ENCODE results near the gene TDRD12. TPM values are rescaled to one million over a fixed set of nuclear protein-coding genes. Genes with fewer than 3 reads are reported as not detected.
A peak's percentile ranks its signal among the peaks of the same experiment; 100 is the strongest.

The TDRD12 gene
- total RNA-seq, 1 experiment from 2014 or later: 1.3 TPM

DNA sequence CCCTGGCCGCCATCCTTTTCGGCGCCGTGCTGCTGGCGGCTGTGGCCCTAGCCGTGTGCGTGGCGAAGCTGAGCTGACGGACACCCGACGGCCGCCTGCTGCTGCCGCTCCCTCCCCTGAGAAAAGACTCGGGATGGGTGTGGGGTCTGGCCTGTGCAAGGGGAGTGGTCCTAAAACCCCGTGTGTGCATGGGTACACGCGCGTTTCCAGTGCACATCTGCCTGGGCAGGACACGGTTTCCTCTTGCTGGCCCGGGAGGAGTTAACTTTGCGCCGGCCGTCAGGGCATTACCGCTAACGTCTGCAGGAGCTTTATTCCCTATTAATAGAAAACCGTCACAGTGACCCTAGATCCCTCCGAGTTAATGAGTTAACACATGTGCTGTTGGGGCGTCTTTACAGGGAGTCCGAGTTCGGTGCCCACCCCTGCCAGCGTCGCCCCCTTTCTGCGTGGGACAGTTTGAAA is 42.6 kb upstream of the TDRD12 start:
- no peak overlapping the region for H3K27ac ChIP-seq (ENCODE audit: insufficient read length, low read depth, low read length)
- DNase-seq: no peak
- no peak overlapping the region for H3K23ac ChIP-seq (ENCODE audit: insufficient read length, low read depth, low read length)
- TF ChIP-seq, protein P1, sequence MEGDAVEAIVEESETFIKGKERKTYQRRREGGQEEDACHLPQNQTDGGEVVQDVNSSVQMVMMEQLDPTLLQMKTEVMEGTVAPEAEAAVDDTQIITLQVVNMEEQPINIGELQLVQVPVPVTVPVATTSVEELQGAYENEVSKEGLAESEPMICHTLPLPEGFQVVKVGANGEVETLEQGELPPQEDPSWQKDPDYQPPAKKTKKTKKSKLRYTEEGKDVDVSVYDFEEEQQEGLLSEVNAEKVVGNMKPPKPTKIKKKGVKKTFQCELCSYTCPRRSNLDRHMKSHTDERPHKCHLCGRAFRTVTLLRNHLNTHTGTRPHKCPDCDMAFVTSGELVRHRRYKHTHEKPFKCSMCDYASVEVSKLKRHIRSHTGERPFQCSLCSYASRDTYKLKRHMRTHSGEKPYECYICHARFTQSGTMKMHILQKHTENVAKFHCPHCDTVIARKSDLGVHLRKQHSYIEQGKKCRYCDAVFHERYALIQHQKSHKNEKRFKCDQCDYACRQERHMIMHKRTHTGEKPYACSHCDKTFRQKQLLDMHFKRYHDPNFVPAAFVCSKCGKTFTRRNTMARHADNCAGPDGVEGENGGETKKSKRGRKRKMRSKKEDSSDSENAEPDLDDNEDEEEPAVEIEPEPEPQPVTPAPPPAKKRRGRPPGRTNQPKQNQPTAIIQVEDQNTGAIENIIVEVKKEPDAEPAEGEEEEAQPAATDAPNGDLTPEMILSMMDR (conservative IDR thresholded peaks at IDR 0.05): no peak
- H3K56ac ChIP-seq (ENCODE audit: insufficient read length, low read depth, low read length): no peak overlapping the region
- no peaks in the 10 kb centered on the region for H4K20me1 ChIP-seq (ENCODE audit: control insufficient read depth, insufficient read depth, insufficient read length)
- peaks cover 9% of the 10 kb centered on the region for H3K23me2 ChIP-seq (ENCODE audit: insufficient read length, low read depth, low read length, poor library complexity, severe bottlenecking)
- H3K79me1 ChIP-seq (ENCODE audit: insufficient read depth, low read depth, low read length, poor library complexity, severe bottlenecking): peaks cover 10% of the 10 kb centered on the region
- no peak overlapping the region for H2AFZ ChIP-seq (ENCODE audit: low read length)
- H3K27me3 ChIP-seq (ENCODE audit: insufficient read depth, low read length): peaks cover 18% of the 10 kb centered on the region; the same call in 1 of the 2 replicates
- H2BK120ac ChIP-seq (ENCODE audit: low read depth, low read length, poor library complexity, severe bottlenecking): no peak overlapping the region
- no peak overlapping the region for H3T11ph ChIP-seq (ENCODE audit: low read length)
- Mint-ChIP-seq H3K4me1 (peaks cover 19 to 24% of the 10 kb centered on the region in 2 experiments), H3K27ac (no peak overlapping the region; a peak in 1 of 7 replicates), H3K9me3 (peaks cover 0 to 1% of the 10 kb centered on the region in 2 experiments; a peak in 3 of 5 replicates), H3K36me3 (ENCODE audit: insufficient read depth in 1 of 3, low read depth in 3 of 3) (peaks cover 0 to 2% (median 0%) of the 10 kb centered on the region in 3 experiments; a peak in 2 of 7 replicates), H3K27me3 (ENCODE audit: low read depth) (peaks cover 49% of the 10 kb centered on the region), H3K4me3 (peak overlapping the region; percentile 34 to 74)
- H3K4me2 ChIP-seq (ENCODE audit: insufficient read depth, insufficient read length, low read length): peak overlapping the region; percentile 35
- no peak overlapping the region for H2BK5ac ChIP-seq (ENCODE audit: insufficient read length, low read length)
- no peak overlapping the region for H3K9ac ChIP-seq (ENCODE audit: extremely low read depth, insufficient read length, low read length)
- no peaks in the 10 kb centered on the region for H3K4me1 ChIP-seq (ENCODE audit: insufficient read depth, low read length)
- no peak overlapping the region for H2AK5ac ChIP-seq (ENCODE audit: insufficient read length, low read length)
- no peak overlapping the region for H3K14ac ChIP-seq (ENCODE audit: insufficient read depth, low read length)
- H2BK20ac ChIP-seq (ENCODE audit: low read depth, low read length, poor library complexity, severe bottlenecking): no peak overlapping the region
- no peak overlapping the region for H3K18ac ChIP-seq (ENCODE audit: insufficient read length, low read depth, low read length)
- H3K4ac ChIP-seq (ENCODE audit: low read depth, low read length): no peak overlapping the region
- H3K9me3 ChIP-seq (ENCODE audit: control insufficient read depth, low read depth, low read length): no peaks in the 10 kb centered on the region
- peaks cover 13% of the 10 kb centered on the region; the same call in 1 of the 2 replicates for H3K79me2 ChIP-seq (ENCODE audit: insufficient read depth, low read length)
- H2BK12ac ChIP-seq (ENCODE audit: insufficient read length, low read depth, low read length): no peak overlapping the region
- no peak overlapping the region for H4K91ac ChIP-seq (ENCODE audit: insufficient read length, low read depth, low read length)
- H2BK15ac ChIP-seq (ENCODE audit: low read depth, low read length): no peak overlapping the region
- no peak overlapping the region for H4K5ac ChIP-seq (ENCODE audit: insufficient read length, low read depth, low read length)
- H4K8ac ChIP-seq (replicated peaks; ENCODE audit: insufficient read length, low read depth, low read length): no peak overlapping the region
- no CpG with 5 or more reads among the region's 33 CpGs for WGBS (ENCODE audit: extremely low coverage, insufficient read length, low lambda C conversion rate)

All from H9 (cell line).